SK-N-SH (cell line): ENCODE measurements around the gene IQSEC1. TPM values are rescaled to one million over a fixed set of nuclear protein-coding genes. Genes with fewer than 3 reads are reported as not detected.

Experiments
- CTCF ChIA-PET: fragments of 300-600, 350-600 bp; formaldehyde crosslinking; extraction: SDS; loops from one replicate; lab custom pipeline; 2021; lab: Yijun Ruan, JAX
- POLR2A ChIA-PET: fragments of 350-600 bp; sonication (Branson Sonifier 250); formaldehyde crosslinking; extraction: SDS; loops from one replicate; lab custom pipeline; 2020; ENCODE audit warnings: antibody characterized with exemption, inconsistent platforms; lab: Yijun Ruan, JAX
- DNase-seq: peaks from one replicate; pipeline ENCODE4 v3.0.0; 2012
- H2AFZ ChIP-seq: fragments of 200-600 bp; sonication (generic); 2 replicates; pipeline ENCODE4 v1.8.1; 2016; ENCODE audit warnings: antibody characterized with exemption, mild to moderate bottlenecking, low read depth
- H3F3A ChIP-seq: fragments of 200-600 bp; sonication (generic); replicated peaks from 2 replicates; pipeline ENCODE3; 2016; ENCODE audit warnings: antibody characterized with exemption, mild to moderate bottlenecking; ENCODE audit not compliant: insufficient read depth
- H3K27ac ChIP-seq, 2 experiments: fragments of 200-500 bp in 1 of 2; fragments of 200-600 bp in 1 of 2; sonication (Bioruptor generic) in 1 of 2; sonication (generic), shearing (Covaris generic) in 1 of 2; 2 replicates each; pipeline versions ENCODE4 v1.5.1 to v1.6.1; 2014 to 2016; ENCODE audit warnings: low read depth in 2 of 2, inconsistent platforms in 1 of 2, low read length in 1 of 2, mild to moderate bottlenecking in 1 of 2, mixed read lengths in 1 of 2
- H3K27me3 ChIP-seq: fragments of 200-600 bp; sonication (generic), shearing (Covaris generic); 2 replicates; pipeline ENCODE4 v1.6.1; 2016; ENCODE audit warnings: mixed run types; ENCODE audit not compliant: insufficient read depth
- H3K36me3 ChIP-seq, 2 experiments: fragments of 200-500 bp in 1 of 2; fragments of 200-600 bp in 1 of 2; sonication (Bioruptor generic) in 1 of 2; sonication (generic) in 1 of 2; replicated peaks in 1 of 2; 2 replicates each; pipeline versions ENCODE3 to v1.5.1; 2014 to 2016; ENCODE audit warnings: low read length in 1 of 2, mild to moderate bottlenecking in 1 of 2; ENCODE audit not compliant: insufficient read depth in 2 of 2, control insufficient read depth in 1 of 2
- H3K4me1 ChIP-seq, 2 experiments: fragments of 200-500 bp in 1 of 2; fragments of 200-600 bp in 1 of 2; sonication (Bioruptor generic) in 1 of 2; sonication (generic), shearing (Covaris generic) in 1 of 2; 2 replicates each; pipeline versions ENCODE4 v1.5.1 to v1.6.1; 2014 to 2016; ENCODE audit warnings: low read depth in 1 of 2, low read length in 1 of 2, mixed run types in 1 of 2; ENCODE audit not compliant: insufficient read depth in 2 of 2, control insufficient read depth in 1 of 2
- H3K4me2 ChIP-seq: fragments of 200-600 bp; sonication (generic), shearing (Covaris generic); 2 replicates; pipeline ENCODE4 v1.6.1; 2017; ENCODE audit warnings: mixed run types
- H3K4me3 ChIP-seq, 2 experiments: fragments of 200-500 bp in 1 of 2; fragments of 200-600 bp in 1 of 2; sonication (Bioruptor generic) in 1 of 2; sonication (generic), shearing (Covaris generic) in 1 of 2; 2 replicates each; pipeline versions ENCODE4 v1.5.1 to v1.8.1; 2014 to 2016; ENCODE audit warnings: low read depth in 2 of 2, inconsistent platforms in 1 of 2, low read length in 1 of 2, mild to moderate bottlenecking in 1 of 2, mixed read lengths in 1 of 2, moderate library complexity in 1 of 2
- H3K79me2 ChIP-seq: fragments of 200-600 bp; sonication (generic); 2 replicates; pipeline ENCODE4 v1.8.1; 2017; ENCODE audit warnings: mild to moderate bottlenecking; ENCODE audit not compliant: insufficient read depth
- H3K9ac ChIP-seq: fragments of 200-600 bp; sonication (generic); 2 replicates; pipeline ENCODE4 v1.6.1; 2017; ENCODE audit warnings: mixed run types
- H3K9me2 ChIP-seq: fragments of 200-600 bp; sonication (generic); 2 replicates; pipeline ENCODE4 v1.6.1; 2017; ENCODE audit warnings: mixed run types
- H3K9me3 ChIP-seq: fragments of 200-600 bp; sonication (generic); 2 replicates; pipeline ENCODE4 v1.6.1; 2017; ENCODE audit warnings: mixed run types, mild to moderate bottlenecking, moderate library complexity
- H4K20me1 ChIP-seq: fragments of 200-600 bp; sonication (generic); 2 replicates; pipeline ENCODE4 v1.6.1; 2017; ENCODE audit warnings: mild to moderate bottlenecking, mixed run types; ENCODE audit not compliant: insufficient read depth
- EZH2phosphoT487 ChIP-seq: fragments of 200-600 bp; sonication (generic); IDR thresholded peaks from 2 replicates; pipeline ENCODE4 v1.6.1; 2017; ENCODE audit warnings: low read depth, mixed run types, mild to moderate bottlenecking, antibody characterized with exemption, moderate library complexity, borderline replicate concordance
- FOXJ3 ChIP-seq: sonication (generic); formaldehyde crosslinking; IDR thresholded peaks from 2 replicates; pipeline ENCODE4 v1.5.1; 2020; ENCODE audit warnings: mild to moderate bottlenecking, missing genetic modification reagents
- IRF3 ChIP-seq: fragments of 150-350 bp; IDR thresholded peaks from 2 replicates; pipeline ENCODE4 v1.6.1; 2016; ENCODE audit warnings: mild to moderate bottlenecking, low read depth, low read length
- MXI1 ChIP-seq: IDR thresholded peaks from 2 replicates; pipeline ENCODE4 v1.6.1; 2012; ENCODE audit warnings: mild to moderate bottlenecking, low read depth, low read length, improper control_type of control experiment
- NRF1 ChIP-seq: IDR thresholded peaks from 2 replicates; pipeline ENCODE4 v1.6.1; 2012; ENCODE audit warnings: low read depth, mild to moderate bottlenecking, low read length
- RAD21 ChIP-seq: IDR thresholded peaks from 2 replicates; pipeline ENCODE4 v1.6.1; 2012; ENCODE audit warnings: mild to moderate bottlenecking, low read length
- REST ChIP-seq: IDR thresholded peaks from 2 replicates; pipeline ENCODE4 v1.6.1; 2012; ENCODE audit warnings: mild to moderate bottlenecking, low read depth, low read length, moderate library complexity
- SIN3A ChIP-seq: IDR thresholded peaks from 2 replicates; pipeline ENCODE4 v1.6.1; 2012; ENCODE audit warnings: low read depth, mild to moderate bottlenecking, low read length, moderate library complexity, borderline replicate concordance
- SMC3 ChIP-seq: IDR thresholded peaks from 2 replicates; pipeline ENCODE4 v1.6.1; 2012; ENCODE audit warnings: low read depth, low read length, improper control_type of control experiment
- TCF12 ChIP-seq: IDR thresholded peaks from 2 replicates; pipeline ENCODE4 v1.4.0; 2012
- YY1 ChIP-seq: IDR thresholded peaks from 2 replicates; pipeline ENCODE4 v1.4.0; 2012; ENCODE audit warnings: low read depth, mild to moderate bottlenecking
- WGBS: methylation state at CpG from one replicate; pipeline ENCODE4 v1.1.6; 2017; ENCODE audit warnings: low lambda C conversion rate; 5-methylcytosine and 5-hydroxymethylcytosine counted together
- polyA plus RNA-seq, 3 experiments: library from polyadenylated mRNA; depleted of rRNA; stranded (reverse); fragments of >200 nt; gene quantifications; 2 replicates each; pipeline ENCODE4 v1.2.3, GENCODE V29; 2012
- TF ChIP-seq, protein P1 (sequence below): fragments of 200-600 bp; sonication (generic); IDR thresholded peaks from 2 replicates; pipeline ENCODE4 v1.6.1; 2017; ENCODE audit warnings: antibody characterized with exemption, mild to moderate bottlenecking, moderate library complexity
- TF ChIP-seq, protein P2 (sequence below): IDR thresholded peaks from 2 replicates; pipeline ENCODE4 v1.4.0; 2012; ENCODE audit warnings: low read depth, borderline replicate concordance

The IQSEC1 gene
- polyA plus RNA-seq, 1 of the 3 experiments (the other 2 are of a cell fraction), result 6.2 TPM

DNA sequence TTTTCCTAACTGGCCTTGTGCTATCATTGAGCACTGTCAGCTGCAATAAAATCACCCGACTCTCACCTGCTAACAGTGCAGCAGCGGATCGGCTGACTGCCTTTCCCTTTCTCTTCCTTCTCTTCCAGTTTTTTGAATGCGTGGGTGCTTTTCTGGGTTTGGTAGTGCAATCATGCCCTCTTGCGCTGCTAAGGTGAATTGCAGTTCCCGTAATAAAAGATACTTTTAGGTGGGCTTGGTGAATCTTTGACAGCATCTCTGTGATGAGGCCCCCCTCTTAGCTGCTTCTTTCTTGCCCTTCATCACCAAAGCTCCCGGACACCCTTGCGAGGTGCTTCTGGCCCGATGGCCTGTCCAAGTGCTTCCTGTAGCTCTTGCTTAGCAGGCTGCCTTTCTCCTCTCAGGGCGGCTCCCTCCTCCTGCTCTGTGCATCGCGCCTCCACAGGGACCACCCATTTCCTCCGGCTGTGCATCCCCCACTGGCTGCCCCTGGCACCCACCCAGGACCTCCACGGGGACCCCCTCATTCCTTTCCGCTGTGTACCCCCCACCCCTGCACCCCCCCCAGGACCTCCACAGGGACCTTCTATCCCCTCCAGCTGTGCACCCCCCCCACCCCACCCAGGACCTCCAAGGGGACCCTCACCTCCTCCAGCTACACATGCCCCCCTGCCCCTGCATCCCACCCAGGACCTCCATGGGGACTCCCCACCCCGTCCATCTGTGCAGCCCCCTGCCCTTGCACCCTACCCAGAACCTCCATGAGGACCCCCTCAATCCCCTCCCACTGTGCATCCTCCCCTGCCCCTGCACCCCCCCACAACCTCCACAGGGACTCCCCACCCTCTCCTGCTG, 181.0 kb downstream of the IQSEC1 start:
- DNase-seq, result peak; percentile 80
- H3K4me2 ChIP-seq, result peak overlapping the region; percentile 73
- H3F3A ChIP-seq, result no peaks in the 10 kb centered on the region
- no peak overlapping the region for H3K27ac ChIP-seq
- no peaks in the 10 kb centered on the region for H3K36me3 ChIP-seq
- peaks cover 5% of the 10 kb centered on the region; the same call in 1 of the 2 replicates for H3K27me3 ChIP-seq
- CTCF ChIA-PET, result interaction anchor here (0.5 to 5.6 kb wide), 50 partner anchors 11 to 536 kb away, joined by 3 to 150 read pairs (median 4); partner anchors contain the start of gene RPL32
- peak overlapping the region; percentile 21 to 31; a peak in 2 of 4 replicates for H3K4me3 ChIP-seq
- no peak overlapping the region for H3K9ac ChIP-seq
- 6% methylated on average over 16 of the region's 16 CpGs for WGBS
- H3K79me2 ChIP-seq, result no peaks in the 10 kb centered on the region
- TF ChIP-seq RAD21, result peak; percentile 97
- no peak for TF ChIP-seq EZH2phosphoT487
- TF ChIP-seq, protein P1, sequence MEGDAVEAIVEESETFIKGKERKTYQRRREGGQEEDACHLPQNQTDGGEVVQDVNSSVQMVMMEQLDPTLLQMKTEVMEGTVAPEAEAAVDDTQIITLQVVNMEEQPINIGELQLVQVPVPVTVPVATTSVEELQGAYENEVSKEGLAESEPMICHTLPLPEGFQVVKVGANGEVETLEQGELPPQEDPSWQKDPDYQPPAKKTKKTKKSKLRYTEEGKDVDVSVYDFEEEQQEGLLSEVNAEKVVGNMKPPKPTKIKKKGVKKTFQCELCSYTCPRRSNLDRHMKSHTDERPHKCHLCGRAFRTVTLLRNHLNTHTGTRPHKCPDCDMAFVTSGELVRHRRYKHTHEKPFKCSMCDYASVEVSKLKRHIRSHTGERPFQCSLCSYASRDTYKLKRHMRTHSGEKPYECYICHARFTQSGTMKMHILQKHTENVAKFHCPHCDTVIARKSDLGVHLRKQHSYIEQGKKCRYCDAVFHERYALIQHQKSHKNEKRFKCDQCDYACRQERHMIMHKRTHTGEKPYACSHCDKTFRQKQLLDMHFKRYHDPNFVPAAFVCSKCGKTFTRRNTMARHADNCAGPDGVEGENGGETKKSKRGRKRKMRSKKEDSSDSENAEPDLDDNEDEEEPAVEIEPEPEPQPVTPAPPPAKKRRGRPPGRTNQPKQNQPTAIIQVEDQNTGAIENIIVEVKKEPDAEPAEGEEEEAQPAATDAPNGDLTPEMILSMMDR, result peak; percentile 91
- TF ChIP-seq MXI1, result 0 out of 2 replicates have a peak, but pooled peaks have one; percentile 22
- TF ChIP-seq SIN3A, result no peak
- TF ChIP-seq SMC3, result peak; percentile 94
- TF ChIP-seq, all 33 proteins: peak for 4
- Histone ChIP-seq H2AFZ (peak overlapping the region; percentile 62; the same call in 1 of the 2 replicates), H3K9me3 (no peaks in the 10 kb centered on the region), H4K20me1 (no peaks in the 10 kb centered on the region), H3K4me1 (peaks cover 0 to 7% of the 10 kb centered on the region in 2 experiments; a peak in 1 of 4 replicates), H3K9me2 (no peaks in the 10 kb centered on the region)
- POLR2A ChIA-PET, result interaction anchor here (0.6 to 0.7 kb wide), 2 partner anchors 51 to 77 kb away, joined by 3 read pairs; no protein-coding TSS in a partner anchor

DNA sequence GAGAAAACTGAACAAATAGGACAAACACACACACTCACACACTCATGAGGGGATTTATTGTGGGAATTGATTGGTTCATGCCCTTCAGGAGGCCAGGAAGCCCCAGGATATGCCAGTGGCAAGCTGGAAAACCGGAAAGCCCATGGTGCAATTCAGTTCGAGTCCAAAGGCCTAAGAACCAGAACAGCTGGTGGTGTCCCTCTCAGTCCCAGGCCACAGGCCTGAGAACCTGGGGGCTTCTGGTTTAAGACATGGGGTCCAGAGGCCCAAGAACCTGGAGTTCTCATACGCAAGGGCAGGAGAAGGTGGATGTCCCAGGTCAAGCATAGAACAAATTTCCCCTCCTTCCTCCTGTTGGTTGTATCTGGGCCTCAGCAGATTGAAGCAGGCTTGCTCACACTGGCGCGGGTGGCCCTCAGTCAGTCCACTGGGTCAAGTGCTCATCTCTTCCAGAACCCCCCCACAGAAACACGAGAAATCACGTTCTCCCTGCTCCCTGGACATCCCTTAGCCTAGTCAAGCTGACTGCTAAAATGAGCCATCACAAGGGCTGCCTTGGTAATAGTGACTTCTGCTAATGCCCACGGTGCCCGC, 181.7 kb downstream of the IQSEC1 start:
- H3K27me3 ChIP-seq, result peaks cover 5% of the 10 kb centered on the region; the same call in 1 of the 2 replicates
- H3K79me2 ChIP-seq, result no peaks in the 10 kb centered on the region
- POLR2A ChIA-PET, result interaction anchor here (0.6 to 0.7 kb wide), 2 partner anchors 51 to 76 kb away, joined by 3 read pairs; no protein-coding TSS in a partner anchor

More for the DNA sequence above, 181.7 kb downstream of the IQSEC1 start:
- H2AFZ ChIP-seq, result 0 out of 2 replicates have a peak overlapping the region, but pooled peaks have one; percentile 62
- no peaks in the 10 kb centered on the region for H3F3A ChIP-seq
- H3K4me3 ChIP-seq, result peak overlapping the region; percentile 21 to 31; a peak in 2 of 4 replicates
- H3K36me3 ChIP-seq, result no peaks in the 10 kb centered on the region
- no peaks in the 10 kb centered on the region for H3K9me3 ChIP-seq
- WGBS, result 53% methylated on average over 8 of the region's 9 CpGs
- peaks cover 0 to 7% of the 10 kb centered on the region in 2 experiments; a peak in 1 of 4 replicates for H3K4me1 ChIP-seq
- TF ChIP-seq TCF12 (no peak), REST (no peak), FOXJ3 (CRISPR knock-in tag) (no peak), NRF1 (no peak), IRF3 (no peak), SIN3A (no peak), YY1 (no peak), SMC3 (no peak)
- TF ChIP-seq, protein P2, sequence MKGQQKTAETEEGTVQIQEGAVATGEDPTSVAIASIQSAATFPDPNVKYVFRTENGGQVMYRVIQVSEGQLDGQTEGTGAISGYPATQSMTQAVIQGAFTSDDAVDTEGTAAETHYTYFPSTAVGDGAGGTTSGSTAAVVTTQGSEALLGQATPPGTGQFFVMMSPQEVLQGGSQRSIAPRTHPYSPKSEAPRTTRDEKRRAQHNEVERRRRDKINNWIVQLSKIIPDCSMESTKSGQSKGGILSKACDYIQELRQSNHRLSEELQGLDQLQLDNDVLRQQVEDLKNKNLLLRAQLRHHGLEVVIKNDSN, result no peak
- DNase-seq, result no peak
- peak overlapping the region; percentile 73 for H3K4me2 ChIP-seq
- no peaks in the 10 kb centered on the region for H3K9me2 ChIP-seq
- H3K27ac ChIP-seq, result no peak overlapping the region
- no peak overlapping the region for H3K9ac ChIP-seq
- CTCF ChIA-PET, result interaction anchor here (0.6 to 5.6 kb wide), 44 partner anchors 12 to 412 kb away, joined by 3 to 150 read pairs (median 5); partner anchors contain the start of gene RPL32
- no peaks in the 10 kb centered on the region for H4K20me1 ChIP-seq
